ENCODE measurements around the gene UBA3. TPM values are rescaled to one million over a fixed set of nuclear protein-coding genes. Genes with fewer than 3 reads are reported as not detected.

UBA3 gene
- polyA plus RNA-seq, 1 experiment, result 111 TPM

DNA sequence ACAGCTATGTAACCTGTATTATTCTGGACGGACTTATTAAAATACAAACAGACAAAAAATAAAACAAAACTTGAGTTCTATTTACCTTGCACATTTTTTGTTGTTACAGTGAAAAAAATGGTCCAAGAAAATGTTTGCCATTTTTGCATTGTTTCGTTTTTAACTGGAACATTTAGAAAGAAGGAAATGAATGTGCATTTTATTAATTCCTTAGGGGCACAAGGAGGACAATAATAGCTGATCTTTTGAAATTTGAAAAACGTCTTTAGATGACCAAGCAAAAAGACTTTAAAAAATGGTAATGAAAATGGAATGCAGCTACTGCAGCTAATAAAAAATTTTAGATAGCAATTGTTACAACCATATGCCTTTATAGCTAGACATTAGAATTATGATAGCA, 25.2 kb upstream of the UBA3 start:
- Histone ChIP-seq H3K9me3 (ENCODE audit: control insufficient read depth, insufficient read depth, low read length) (no peaks in the 10 kb centered on the region), H3K27ac (ENCODE audit: low read depth, low read length) (no peak overlapping the region), H3K4me3 (ENCODE audit: low read depth, low read length) (no peak overlapping the region), H3K27me3 (ENCODE audit: control insufficient read depth, insufficient read depth, low read length) (no peaks in the 10 kb centered on the region)
- DNase-seq (ENCODE audit: low read depth, low spot score), result no peak
- TF ChIP-seq, protein P1, sequence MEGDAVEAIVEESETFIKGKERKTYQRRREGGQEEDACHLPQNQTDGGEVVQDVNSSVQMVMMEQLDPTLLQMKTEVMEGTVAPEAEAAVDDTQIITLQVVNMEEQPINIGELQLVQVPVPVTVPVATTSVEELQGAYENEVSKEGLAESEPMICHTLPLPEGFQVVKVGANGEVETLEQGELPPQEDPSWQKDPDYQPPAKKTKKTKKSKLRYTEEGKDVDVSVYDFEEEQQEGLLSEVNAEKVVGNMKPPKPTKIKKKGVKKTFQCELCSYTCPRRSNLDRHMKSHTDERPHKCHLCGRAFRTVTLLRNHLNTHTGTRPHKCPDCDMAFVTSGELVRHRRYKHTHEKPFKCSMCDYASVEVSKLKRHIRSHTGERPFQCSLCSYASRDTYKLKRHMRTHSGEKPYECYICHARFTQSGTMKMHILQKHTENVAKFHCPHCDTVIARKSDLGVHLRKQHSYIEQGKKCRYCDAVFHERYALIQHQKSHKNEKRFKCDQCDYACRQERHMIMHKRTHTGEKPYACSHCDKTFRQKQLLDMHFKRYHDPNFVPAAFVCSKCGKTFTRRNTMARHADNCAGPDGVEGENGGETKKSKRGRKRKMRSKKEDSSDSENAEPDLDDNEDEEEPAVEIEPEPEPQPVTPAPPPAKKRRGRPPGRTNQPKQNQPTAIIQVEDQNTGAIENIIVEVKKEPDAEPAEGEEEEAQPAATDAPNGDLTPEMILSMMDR (IDR thresholded peaks at IDR 0.05; ENCODE audit: low read depth, low read length), result no peak
- POLR2A ChIA-PET, result interaction anchor here (0.7 kb wide), 1 partner anchor 14 kb away, joined by 5 read pairs; no protein-coding TSS in a partner anchor
- CTCF ChIA-PET, result interaction anchor here (1.0 to 3.7 kb wide), 3 partner anchors 10 to 56 kb away, joined by 3 to 29 read pairs (median 5); no protein-coding TSS in a partner anchor

DNA sequence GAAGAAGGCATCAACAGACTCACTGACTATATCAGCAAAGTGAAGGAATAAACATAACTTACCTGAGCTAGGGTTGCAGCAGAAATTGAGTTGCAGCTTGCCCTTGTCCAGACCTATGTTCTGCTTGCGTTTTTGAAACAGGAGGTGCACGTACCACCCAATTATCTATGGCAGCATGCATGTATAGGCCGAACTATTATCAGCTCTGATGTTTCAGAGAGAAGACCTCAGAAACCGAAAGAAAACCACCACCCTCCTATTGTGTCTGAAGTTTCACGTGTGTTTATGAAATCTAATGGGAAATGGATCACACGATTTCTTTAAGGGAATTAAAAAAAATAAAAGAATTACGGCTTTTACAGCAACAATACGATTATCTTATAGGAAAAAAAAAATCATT, 24.4 kb upstream of the UBA3 start:
- POLR2A ChIA-PET, result no interaction called here
- Histone ChIP-seq H3K27me3 (ENCODE audit: control insufficient read depth, insufficient read depth, low read length) (no peaks in the 10 kb centered on the region), H3K27ac (ENCODE audit: low read depth, low read length) (no peak overlapping the region), H3K9me3 (ENCODE audit: control insufficient read depth, insufficient read depth, low read length) (no peaks in the 10 kb centered on the region), H3K4me3 (ENCODE audit: low read depth, low read length) (no peak overlapping the region)
- DNase-seq (ENCODE audit: low read depth, low spot score), result no peak
- TF ChIP-seq, protein P1 (IDR thresholded peaks at IDR 0.05; ENCODE audit: low read depth, low read length), result no peak
- CTCF ChIA-PET, result interaction anchor here (1.0 to 3.7 kb wide), 2 partner anchors 11 to 16 kb away, joined by 3 to 29 read pairs; no protein-coding TSS in a partner anchor

DNA sequence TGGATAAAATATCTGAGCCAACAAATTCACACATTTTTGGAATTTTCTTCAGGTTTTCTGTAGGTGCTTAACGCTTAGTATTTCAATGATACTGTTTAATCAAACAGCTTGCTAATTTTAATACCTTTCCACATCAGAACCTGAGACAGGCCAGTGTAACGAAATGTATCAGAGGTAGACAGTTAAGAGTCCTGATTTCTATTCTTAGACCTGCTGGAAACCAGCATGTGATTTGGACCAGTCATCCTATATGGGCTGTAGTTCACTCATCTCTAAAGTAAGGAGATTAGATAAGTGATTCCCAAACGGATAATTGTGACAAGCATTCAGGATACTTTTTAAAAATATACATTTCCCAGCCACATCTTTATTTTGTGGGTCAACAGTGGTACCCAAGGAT, 23.0 kb upstream of the UBA3 start:
- no peak overlapping the region for H3K4me3 ChIP-seq (ENCODE audit: low read depth, low read length)
- ChIA-PET CTCF (interaction anchor here (2.9 to 3.7 kb wide), 2 partner anchors 17 to 203 kb away, joined by 7 to 29 read pairs; no protein-coding TSS in a partner anchor), POLR2A (no interaction called here)
- H3K27ac ChIP-seq (ENCODE audit: low read depth, low read length), result no peak overlapping the region
- H3K9me3 ChIP-seq (ENCODE audit: control insufficient read depth, insufficient read depth, low read length), result no peaks in the 10 kb centered on the region
- TF ChIP-seq, protein P1 (IDR thresholded peaks at IDR 0.05; ENCODE audit: low read depth, low read length), result no peak
- no peak for DNase-seq (ENCODE audit: low read depth, low spot score)
- no peaks in the 10 kb centered on the region for H3K27me3 ChIP-seq (ENCODE audit: control insufficient read depth, insufficient read depth, low read length)

DNA sequence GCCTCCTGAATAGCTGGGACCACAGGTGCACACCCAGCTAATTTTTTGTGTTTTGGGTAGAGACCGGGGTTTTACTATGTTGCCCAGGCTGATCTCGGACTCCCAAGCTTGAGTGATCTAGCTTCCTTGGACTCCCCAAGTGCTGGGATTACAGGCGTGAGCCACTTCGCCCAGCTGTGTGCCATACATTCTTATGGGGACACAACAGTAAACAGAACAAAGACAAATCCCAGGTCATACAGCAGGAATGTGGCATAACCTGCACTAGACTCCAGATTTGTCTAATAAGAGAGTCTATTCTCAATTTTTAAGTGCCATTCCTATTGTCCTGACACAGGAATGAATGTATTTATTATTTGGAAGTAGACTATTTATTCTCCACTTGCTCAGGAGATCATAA, 22.2 kb upstream of the UBA3 start:
- Histone ChIP-seq H3K27me3 (ENCODE audit: control insufficient read depth, insufficient read depth, low read length) (no peaks in the 10 kb centered on the region), H3K9me3 (ENCODE audit: control insufficient read depth, insufficient read depth, low read length) (no peaks in the 10 kb centered on the region), H3K4me3 (ENCODE audit: low read depth, low read length) (no peak overlapping the region), H3K27ac (ENCODE audit: low read depth, low read length) (no peak overlapping the region)
- TF ChIP-seq, protein P1 (IDR thresholded peaks at IDR 0.05; ENCODE audit: low read depth, low read length), result no peak
- POLR2A ChIA-PET, result no interaction called here
- CTCF ChIA-PET, result interaction anchor here (2.3 to 2.9 kb wide), 2 partner anchors 18 to 204 kb away, joined by 7 to 12 read pairs; no protein-coding TSS in a partner anchor
- DNase-seq (ENCODE audit: low read depth, low spot score), result no peak

- Histone ChIP-seq H3K27me3 (ENCODE audit: control insufficient read depth, insufficient read depth, low read length) (no peaks in the 10 kb centered on the region), H3K27ac (ENCODE audit: low read depth, low read length) (no peak overlapping the region), H3K4me3 (ENCODE audit: low read depth, low read length) (no peak overlapping the region), H3K9me3 (ENCODE audit: control insufficient read depth, insufficient read depth, low read length) (no peaks in the 10 kb centered on the region)
- POLR2A ChIA-PET, result no interaction called here
- TF ChIP-seq, protein P1 (IDR thresholded peaks at IDR 0.05; ENCODE audit: low read depth, low read length), result no peak
- CTCF ChIA-PET, result interaction anchor here (2.4 kb wide), 1 partner anchor 21 kb away, joined by 13 read pairs; no protein-coding TSS in a partner anchor
- DNase-seq (ENCODE audit: low read depth, low spot score), result no peak
Observed at GRCh38 chr3:69099576-69099975, 19.4 kb upstream of the UBA3 start.
